ENCODE measurements around the gene USP10.

GRCh38 chr16:84752600-84752999 is 52.8 kb downstream of the USP10 start:
- no peak for TF ChIP-seq POLR2A (IDR thresholded peaks at IDR 0.05)
- no peak for TF ChIP-seq CTCF (IDR thresholded peaks at IDR 0.05)

Data from sigmoid colon (tissue), 3 donors.